HG03342 (cell line): Measurements from ENCODE around the gene CIB2.

ENCODE experiments used
- ATAC-seq: cut with Tn5 transposase; IDR thresholded peaks from one replicate; pipeline ENCODE4 v1.9.1; 2021; ENCODE audit warnings: mild to moderate bottlenecking, moderate library complexity; ENCODE audit not compliant: unreplicated experiment

The CIB2 gene

GRCh38 chr15:78087951-78088772 lies 43.1 kb downstream of the CIB2 start:
- no peak for ATAC-seq

GRCh38 chr15:78085928-78086327 lies 45.3 kb downstream of the CIB2 start:
- no peak for ATAC-seq

- ATAC-seq, result peak; percentile 10
Observed at GRCh38 chr15:78084449-78084750, 46.8 kb downstream of the CIB2 start.

- ATAC-seq, result peak; percentile 60
Observed at GRCh38 chr15:78083687-78084448, 47.4 kb downstream of the CIB2 start.

GRCh38 chr15:78083186-78083585 lies 48.1 kb downstream of the CIB2 start:
- ATAC-seq, result no peak

GRCh38 chr15:78082743-78083110 lies 48.5 kb downstream of the CIB2 start:
- no peak for ATAC-seq

- ATAC-seq, result no peak
Observed at GRCh38 chr15:78082106-78082742, 49.0 kb downstream of the CIB2 start.

GRCh38 chr15:78080088-78080460 lies 51.2 kb downstream of the CIB2 start:
- ATAC-seq, result no peak

GRCh38 chr15:78079298-78080087 lies 51.8 kb downstream of the CIB2 start:
- ATAC-seq, result no peak

GRCh38 chr15:78077871-78078210 lies 53.4 kb downstream of the CIB2 start:
- ATAC-seq, result peak; percentile 20

GRCh38 chr15:78077053-78077870 lies 54.0 kb downstream of the CIB2 start, which contains the start of gene TBC1D2B:
TBC1D2B (minus strand) TSS chr15:78077711; CDS start chr15:78077652, 59 bp downstream.
- ATAC-seq, result peak; percentile 75

GRCh38 chr15:78076231-78077052 lies 54.8 kb downstream of the CIB2 start:
- ATAC-seq, result no peak

GRCh38 chr15:78075490-78076230 lies 55.6 kb downstream of the CIB2 start:
- ATAC-seq, result no peak

- no peak for ATAC-seq
Observed at GRCh38 chr15:78073046-78073787, 58.0 kb downstream of the CIB2 start.

GRCh38 chr15:78072080-78072892 lies 59.0 kb downstream of the CIB2 start:
- ATAC-seq, result no peak

GRCh38 chr15:78071383-78071782 lies 59.9 kb downstream of the CIB2 start:
- no peak for ATAC-seq

GRCh38 chr15:78070049-78070700 lies 61.1 kb downstream of the CIB2 start:
- ATAC-seq, result no peak
